OCI-LY7 (cell line): Measurements from ENCODE around the gene TIMP3. TPM values are rescaled to one million over a fixed set of nuclear protein-coding genes. Genes with fewer than 3 reads are reported as not detected.

Experiments used
- BruUV-seq: library from RNA; stranded (reverse); fragments of 400-500 nt; replicated peaks from 2 replicates; lab custom pipeline; 2021; lab: Mats Ljungman, UMichigan
- CTCF ChIA-PET: fragments of 300-600 bp; sonication (Branson Sonifier 250); formaldehyde crosslinking; loops from one replicate; lab custom pipeline; 2022; ENCODE audit warnings: antibody characterized with exemption; ENCODE audit not compliant: unreplicated experiment; lab: Charles Lee
- POLR2A ChIA-PET: fragments of 300-600 bp; sonication (Branson Sonifier 250); formaldehyde crosslinking; loops from one replicate; lab custom pipeline; 2022; ENCODE audit warnings: antibody characterized with exemption; lab: Charles Lee
- DNase-seq: peaks from one replicate; pipeline ENCODE4 v3.0.0-alpha.2; 2015; ENCODE audit warnings: low spot score
- H2AFZ ChIP-seq: fragments of 200-600 bp; sonication (generic), shearing (Covaris generic); 2 replicates; pipeline ENCODE4 v1.6.1; 2014; ENCODE audit warnings: mild to moderate bottlenecking, antibody characterized with exemption, low read length, moderate library complexity
- H3K27ac ChIP-seq: fragments of 200-600 bp; sonication (generic); 2 replicates; pipeline ENCODE4 v1.5.1; 2014; ENCODE audit warnings: mixed run types, low read depth, mild to moderate bottlenecking, moderate library complexity, low read length, inconsistent platforms; ENCODE audit not compliant: poor library complexity, severe bottlenecking
- H3K36me3 ChIP-seq: fragments of 200-600 bp; sonication (generic); 2 replicates; pipeline ENCODE4 v1.6.1; 2014; ENCODE audit warnings: mild to moderate bottlenecking, antibody characterized with exemption, low read length, moderate library complexity, mixed read lengths; ENCODE audit not compliant: insufficient read depth
- H3K4me1 ChIP-seq: fragments of 200-600 bp; sonication (generic); 2 replicates; pipeline ENCODE4 v1.5.1; 2014; ENCODE audit warnings: mild to moderate bottlenecking, low read length; ENCODE audit not compliant: insufficient read depth, poor library complexity, severe bottlenecking
- H3K4me2 ChIP-seq: fragments of 200-600 bp; sonication (generic); 2 replicates; pipeline ENCODE4 v1.6.1; 2014; ENCODE audit warnings: mild to moderate bottlenecking, low read length
- H3K4me3 ChIP-seq: fragments of 200-600 bp; sonication (generic); 2 replicates; pipeline ENCODE4 v1.5.1; 2014; ENCODE audit warnings: mild to moderate bottlenecking, low read depth, low read length; ENCODE audit not compliant: poor library complexity, severe bottlenecking
- H3K79me2 ChIP-seq: fragments of 200-600 bp; sonication (generic); 2 replicates; pipeline ENCODE4 v1.6.1; 2016; ENCODE audit warnings: low read depth, mild to moderate bottlenecking, low read length, moderate library complexity, mixed read lengths; ENCODE audit not compliant: insufficient read depth
- H3K9me2 ChIP-seq: fragments of 200-600 bp; sonication (generic); 2 replicates; pipeline ENCODE4 v1.6.1; 2016; ENCODE audit warnings: mild to moderate bottlenecking, low read length, mixed read lengths; ENCODE audit not compliant: insufficient read depth
- H3K9me3 ChIP-seq: fragments of 200-600 bp; sonication (generic); 2 replicates; pipeline ENCODE4 v1.6.1; 2014; ENCODE audit warnings: mild to moderate bottlenecking, mixed run types, low read length, mixed read lengths
- H4K20me1 ChIP-seq: fragments of 200-600 bp; sonication (generic); 2 replicates; pipeline ENCODE4 v1.6.1; 2014; ENCODE audit warnings: mild to moderate bottlenecking, antibody characterized with exemption, low read length, moderate library complexity, mixed read lengths; ENCODE audit not compliant: insufficient read depth
- CTCF ChIP-seq: fragments of 200-600 bp; sonication (generic); conservative IDR thresholded peaks from 2 replicates; pipeline ENCODE4 v1.5.1; 2014; ENCODE audit warnings: mild to moderate bottlenecking, antibody characterized with exemption, low read length, moderate library complexity, mixed read lengths
- EZH2phosphoT487 ChIP-seq: fragments of 200-600 bp; sonication (generic); IDR thresholded peaks from 2 replicates; pipeline ENCODE4 v1.6.1; 2018; ENCODE audit warnings: low read depth, borderline replicate concordance, mild to moderate bottlenecking, mixed run types, antibody characterized with exemption, low read length, moderate library complexity, mixed read lengths
- intact Hi-C: fragments of 100-400 bp; cut with micrococcal nuclease; formaldehyde crosslinking; loops from one replicate; pipeline ENCODE4 v1.10.0; 2022; ENCODE audit not compliant: unreplicated experiment
- total RNA-seq, 2 experiments: library from RNA; depleted of rRNA in 1 of 2; stranded (reverse); fragments of >200 nt in 1 of 2; shearing (Covaris generic) in 1 of 2; gene quantifications; 2 replicates each; pipeline ENCODE4 v1.2.3, GENCODE V29; 2014 to 2022

TIMP3 gene
- total RNA-seq, 2 experiments from 2014 or later: not detected

DNA sequence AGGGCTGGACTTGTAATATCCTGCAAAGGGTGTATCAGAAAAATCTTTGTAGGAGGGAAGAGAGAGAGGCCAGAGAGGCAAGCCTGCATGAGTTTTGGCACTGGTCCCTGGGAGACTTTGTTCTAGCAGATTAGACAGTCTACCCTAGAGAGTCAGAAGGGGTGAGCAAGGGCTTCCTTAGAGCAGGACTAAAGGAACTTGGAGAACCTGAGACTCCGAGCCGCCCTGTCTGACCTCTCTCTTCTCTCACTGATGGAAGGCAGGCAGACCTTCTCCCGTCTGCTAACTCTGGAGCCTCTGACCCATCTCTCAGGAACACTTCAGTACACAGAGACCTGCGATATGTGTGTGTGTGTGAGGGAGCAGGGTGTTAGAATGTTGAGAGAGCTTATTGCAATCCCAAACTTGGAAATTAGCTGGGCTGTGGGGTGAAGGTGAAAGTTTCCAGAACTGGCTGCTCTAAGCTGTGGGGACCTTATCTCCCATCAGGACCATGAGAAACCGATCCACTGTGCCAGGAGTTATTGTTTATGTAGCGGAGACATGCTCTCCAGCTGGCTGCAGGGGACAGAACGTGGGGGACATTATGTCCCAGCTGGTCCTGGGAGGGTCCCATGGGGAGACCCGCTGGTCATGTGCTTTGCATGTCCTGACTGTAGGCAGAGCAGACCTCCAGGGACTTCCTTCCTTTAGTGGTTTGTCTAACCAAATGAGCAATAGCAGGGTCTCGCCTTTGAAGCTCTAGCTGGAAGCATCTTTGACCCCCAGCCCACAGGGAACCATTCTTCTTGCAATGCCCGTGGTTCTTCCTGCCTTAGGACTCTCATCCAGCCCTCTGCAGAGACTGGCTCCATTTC, 51.1 kb downstream of the TIMP3 start:
- H4K20me1 ChIP-seq: no peaks in the 10 kb centered on the region
- H3K4me3 ChIP-seq: no peak overlapping the region
- H3K79me2 ChIP-seq: no peaks in the 10 kb centered on the region
- H3K4me2 ChIP-seq: no peak overlapping the region
- H3K9me3 ChIP-seq: no peaks in the 10 kb centered on the region
- TF ChIP-seq EZH2phosphoT487 (no peak), CTCF (no peak)
- CTCF ChIA-PET: no interaction called here
- H3K27ac ChIP-seq: no peak overlapping the region
- H3K36me3 ChIP-seq: no peaks in the 10 kb centered on the region
- POLR2A ChIA-PET: no interaction called here
- DNase-seq: no peak
- BruUV-seq: no TSS peak
- H3K9me2 ChIP-seq: no peaks in the 10 kb centered on the region
- H2AFZ ChIP-seq: no peak overlapping the region
- intact Hi-C loops: no loop called here
- H3K4me1 ChIP-seq: no peaks in the 10 kb centered on the region

GRCh38 chr22:32853662-32854061, 52.2 kb downstream of the TIMP3 start:
- Histone ChIP-seq H3K36me3 (no peaks in the 10 kb centered on the region), H3K27ac (no peak overlapping the region), H3K9me3 (no peaks in the 10 kb centered on the region), H2AFZ (no peak overlapping the region), H3K4me3 (no peak overlapping the region), H3K4me2 (no peak overlapping the region), H3K79me2 (no peaks in the 10 kb centered on the region), H3K4me1 (no peaks in the 10 kb centered on the region), H3K9me2 (no peaks in the 10 kb centered on the region), H4K20me1 (no peaks in the 10 kb centered on the region)
- no peak for TF ChIP-seq EZH2phosphoT487
- TF ChIP-seq CTCF: no peak
- no TSS peak for BruUV-seq
- ChIA-PET CTCF (no interaction called here), POLR2A (no interaction called here)
- DNase-seq: no peak
- intact Hi-C loops: no loop called here

DNA sequence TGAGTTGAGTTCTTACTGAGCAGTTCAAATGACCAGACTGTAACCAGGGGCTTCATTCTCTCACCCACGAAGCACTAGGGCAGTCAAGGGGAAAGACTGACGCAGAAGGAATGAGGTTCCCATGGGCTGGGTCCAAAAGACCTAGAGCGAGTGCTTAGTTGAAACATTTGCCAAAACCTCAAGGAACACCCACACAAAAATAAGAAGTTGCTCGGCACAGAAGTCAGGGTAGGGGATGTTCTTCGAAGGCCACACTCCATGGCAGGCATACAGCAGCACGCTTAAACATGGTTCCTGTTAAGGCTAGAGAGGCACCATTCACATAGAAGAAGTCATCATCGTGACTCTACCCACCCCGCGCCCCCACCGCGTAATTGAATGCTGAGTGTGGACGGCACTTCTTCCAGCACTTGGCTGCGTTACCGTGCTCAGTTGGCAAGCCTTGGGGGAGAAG, 52.9 kb downstream of the TIMP3 start:
- Histone ChIP-seq H3K9me3 (no peaks in the 10 kb centered on the region), H4K20me1 (no peaks in the 10 kb centered on the region), H3K4me1 (no peaks in the 10 kb centered on the region), H3K4me3 (no peak overlapping the region), H3K27ac (no peak overlapping the region), H3K4me2 (no peak overlapping the region), H3K9me2 (no peaks in the 10 kb centered on the region), H2AFZ (no peak overlapping the region), H3K79me2 (no peaks in the 10 kb centered on the region), H3K36me3 (no peaks in the 10 kb centered on the region)
- CTCF ChIA-PET: interaction anchor here (0.5 kb wide), 1 partner anchor 347 kb away, joined by 3 read pairs; no protein-coding TSS in a partner anchor
- POLR2A ChIA-PET: no interaction called here
- BruUV-seq: no TSS peak
- DNase-seq: no peak
- TF ChIP-seq EZH2phosphoT487 (no peak), CTCF (no peak)
- intact Hi-C loops: no loop called here
